ENCODE data around the gene SNX9.

DNA sequence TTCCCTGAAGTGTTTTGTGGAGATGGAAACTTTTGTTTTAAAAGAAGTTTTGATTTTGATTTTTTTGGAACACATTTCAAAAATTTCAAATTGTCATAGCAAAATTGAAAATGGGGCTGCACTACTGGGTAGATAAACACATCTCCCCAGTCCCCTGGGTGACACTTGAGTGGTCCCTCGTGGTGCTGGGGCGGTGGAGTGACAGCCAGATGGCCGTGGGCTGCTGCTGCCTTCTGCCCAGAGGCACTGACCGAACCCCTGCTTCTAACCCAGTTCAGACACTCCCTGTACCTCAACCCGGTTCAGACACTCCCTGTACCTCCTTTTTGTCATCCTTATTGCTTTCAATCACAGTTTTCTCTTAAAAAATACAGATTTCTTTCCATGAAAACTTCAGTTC, 88.7 kb downstream of the SNX9 start:
- TF ChIP-seq EZH2 (IDR thresholded peaks at IDR 0.05; ENCODE audit: low read depth, low read length, severe bottlenecking) (no peak), PHF8 (conservative IDR thresholded peaks at IDR 0.05; ENCODE audit: low read depth, low read length) (no peak)
- TF ChIP-seq, protein P1, sequence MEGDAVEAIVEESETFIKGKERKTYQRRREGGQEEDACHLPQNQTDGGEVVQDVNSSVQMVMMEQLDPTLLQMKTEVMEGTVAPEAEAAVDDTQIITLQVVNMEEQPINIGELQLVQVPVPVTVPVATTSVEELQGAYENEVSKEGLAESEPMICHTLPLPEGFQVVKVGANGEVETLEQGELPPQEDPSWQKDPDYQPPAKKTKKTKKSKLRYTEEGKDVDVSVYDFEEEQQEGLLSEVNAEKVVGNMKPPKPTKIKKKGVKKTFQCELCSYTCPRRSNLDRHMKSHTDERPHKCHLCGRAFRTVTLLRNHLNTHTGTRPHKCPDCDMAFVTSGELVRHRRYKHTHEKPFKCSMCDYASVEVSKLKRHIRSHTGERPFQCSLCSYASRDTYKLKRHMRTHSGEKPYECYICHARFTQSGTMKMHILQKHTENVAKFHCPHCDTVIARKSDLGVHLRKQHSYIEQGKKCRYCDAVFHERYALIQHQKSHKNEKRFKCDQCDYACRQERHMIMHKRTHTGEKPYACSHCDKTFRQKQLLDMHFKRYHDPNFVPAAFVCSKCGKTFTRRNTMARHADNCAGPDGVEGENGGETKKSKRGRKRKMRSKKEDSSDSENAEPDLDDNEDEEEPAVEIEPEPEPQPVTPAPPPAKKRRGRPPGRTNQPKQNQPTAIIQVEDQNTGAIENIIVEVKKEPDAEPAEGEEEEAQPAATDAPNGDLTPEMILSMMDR (IDR thresholded peaks at IDR 0.05; ENCODE audit: control extremely low read depth in 1 of 3, insufficient read depth in 1 of 3, low read depth in 1 of 3, low read length in 3 of 3), result no peak

All from H1 (cell line).